Mammary epithelial cell (primary cell): ENCODE measurements around the gene SLCO2A1.
"Not testable (repeated sequence)": the region's sequence is repeated elsewhere in the genome, so short reads cannot be mapped to it uniquely, and the experiment has no call there.

Source experiments
- CTCF ChIP-seq, 2 donors: IDR thresholded peaks in 1 of 2; conservative IDR thresholded peaks in 1 of 2; 2 replicates each; pipeline ENCODE4 v1.5.1; 2011 to 2012; ENCODE audit warnings: inconsistent platforms in 2 of 2, low read length in 2 of 2, mild to moderate bottlenecking in 2 of 2, control low read depth in 1 of 2, low read depth in 1 of 2; ENCODE audit not compliant: insufficient read depth in 1 of 2; ENCODE audit errors: extremely low read depth in 1 of 2
- EZH2 ChIP-seq: IDR thresholded peaks from 2 replicates; pipeline ENCODE4 v1.6.1; 2012; ENCODE audit warnings: low read length, inconsistent platforms, borderline replicate concordance

GRCh38 chr3:134070281-134070680 lies 40.6 kb upstream of the SLCO2A1 start:
- not testable (repeated sequence) for TF ChIP-seq CTCF (conservative IDR thresholded peaks at IDR 0.05 in 1 of 2, IDR thresholded peaks at IDR 0.05 in 1 of 2; ENCODE audit: extremely low read depth in 1 of 2, insufficient read depth in 1 of 2, low read depth in 1 of 2, low read length in 2 of 2); EZH2
